ENCODE data around the gene SMPD4.
"Not testable (repeated sequence)": the region's sequence is repeated elsewhere in the genome, so short reads cannot be mapped to it uniquely, and the experiment has no call there.

The SMPD4 gene

GRCh38 chr2:130181325-130181879 is at the start of gene SMPD4:
Gene SMPD4 (minus strand): TSS chr2:130181602. CDS start chr2:130176592, 5,010 bp downstream.
- DNase-seq (ENCODE audit: low read depth), result peak; percentile 90

GRCh38 chr2:130230907-130231306 is 49.5 kb upstream of the SMPD4 start:
- DNase-seq (ENCODE audit: low read depth), result not testable (repeated sequence)

GRCh38 chr2:130230376-130230775 is 49.0 kb upstream of the SMPD4 start:
- not testable (repeated sequence) for DNase-seq (ENCODE audit: low read depth)

GRCh38 chr2:130229161-130229510 is 47.7 kb upstream of the SMPD4 start:
- not testable (repeated sequence) for DNase-seq (ENCODE audit: low read depth)

GRCh38 chr2:130228467-130229160 is 47.2 kb upstream of the SMPD4 start:
- not testable (repeated sequence) for DNase-seq (ENCODE audit: low read depth)

GRCh38 chr2:130228005-130228404 is 46.6 kb upstream of the SMPD4 start:
- DNase-seq (ENCODE audit: low read depth), result not testable (repeated sequence)

- DNase-seq (ENCODE audit: low read depth), result not testable (repeated sequence)
Observed at GRCh38 chr2:130222523-130222922, 41.1 kb upstream of the SMPD4 start.

- DNase-seq (ENCODE audit: low read depth), result not testable (repeated sequence)
Observed at GRCh38 chr2:130220505-130220904, 39.1 kb upstream of the SMPD4 start.

- not testable (repeated sequence) for DNase-seq (ENCODE audit: low read depth)
Observed at GRCh38 chr2:130219147-130219546, 37.7 kb upstream of the SMPD4 start.

- not testable (repeated sequence) for DNase-seq (ENCODE audit: low read depth)
Observed at GRCh38 chr2:130207051-130207450, 25.6 kb upstream of the SMPD4 start.

- not testable (repeated sequence) for DNase-seq (ENCODE audit: low read depth)
Observed at GRCh38 chr2:130203150-130203549, 21.7 kb upstream of the SMPD4 start.

GRCh38 chr2:130202518-130202917 is 21.1 kb upstream of the SMPD4 start:
- DNase-seq (ENCODE audit: low read depth), result not testable (repeated sequence)

GRCh38 chr2:130198343-130198742 is 16.9 kb upstream of the SMPD4 start, which contains the start of gene TUBA3E:
Gene TUBA3E (minus strand): TSS chr2:130198439. CDS start chr2:130198360, 79 bp downstream.
- no peak for DNase-seq (ENCODE audit: low read depth)

GRCh38 chr2:130196052-130196451 is 14.7 kb upstream of the SMPD4 start:
- DNase-seq (ENCODE audit: low read depth), result not testable (repeated sequence)

- DNase-seq (ENCODE audit: low read depth), result not testable (repeated sequence)
Observed at GRCh38 chr2:130195089-130195635, 13.8 kb upstream of the SMPD4 start.

- not testable (repeated sequence) for DNase-seq (ENCODE audit: low read depth)
Observed at GRCh38 chr2:130193824-130194223, 12.4 kb upstream of the SMPD4 start.

GRCh38 chr2:130192451-130192850 is 11.0 kb upstream of the SMPD4 start:
- not testable (repeated sequence) for DNase-seq (ENCODE audit: low read depth)

GRCh38 chr2:130191319-130191718 is 9.9 kb upstream of the SMPD4 start:
- not testable (repeated sequence) for DNase-seq (ENCODE audit: low read depth)

GRCh38 chr2:130190237-130190636 is 8.8 kb upstream of the SMPD4 start:
- DNase-seq (ENCODE audit: low read depth), result no peak

GRCh38 chr2:130188958-130189357 is 7.6 kb upstream of the SMPD4 start:
- DNase-seq (ENCODE audit: low read depth), result not testable (repeated sequence)

GRCh38 chr2:130187859-130188792 is 6.7 kb upstream of the SMPD4 start:
- DNase-seq (ENCODE audit: low read depth), result not testable (repeated sequence)

GRCh38 chr2:130187268-130187667 is 5.9 kb upstream of the SMPD4 start:
- DNase-seq (ENCODE audit: low read depth), result no peak

Measured in stromal cell of bone marrow (primary cell).